Fibroblast of gingiva (primary cell): ENCODE results near the gene SDHAF4.
"Not testable (repeated sequence)": the region's sequence is repeated elsewhere in the genome, so short reads cannot be mapped to it uniquely, and the experiment has no call there.

Source experiments
- DNase-seq: peaks from one replicate; pipeline ENCODE4 v3.0.0-alpha.2; 2011; ENCODE audit warnings: low read depth

The SDHAF4 gene

DNA sequence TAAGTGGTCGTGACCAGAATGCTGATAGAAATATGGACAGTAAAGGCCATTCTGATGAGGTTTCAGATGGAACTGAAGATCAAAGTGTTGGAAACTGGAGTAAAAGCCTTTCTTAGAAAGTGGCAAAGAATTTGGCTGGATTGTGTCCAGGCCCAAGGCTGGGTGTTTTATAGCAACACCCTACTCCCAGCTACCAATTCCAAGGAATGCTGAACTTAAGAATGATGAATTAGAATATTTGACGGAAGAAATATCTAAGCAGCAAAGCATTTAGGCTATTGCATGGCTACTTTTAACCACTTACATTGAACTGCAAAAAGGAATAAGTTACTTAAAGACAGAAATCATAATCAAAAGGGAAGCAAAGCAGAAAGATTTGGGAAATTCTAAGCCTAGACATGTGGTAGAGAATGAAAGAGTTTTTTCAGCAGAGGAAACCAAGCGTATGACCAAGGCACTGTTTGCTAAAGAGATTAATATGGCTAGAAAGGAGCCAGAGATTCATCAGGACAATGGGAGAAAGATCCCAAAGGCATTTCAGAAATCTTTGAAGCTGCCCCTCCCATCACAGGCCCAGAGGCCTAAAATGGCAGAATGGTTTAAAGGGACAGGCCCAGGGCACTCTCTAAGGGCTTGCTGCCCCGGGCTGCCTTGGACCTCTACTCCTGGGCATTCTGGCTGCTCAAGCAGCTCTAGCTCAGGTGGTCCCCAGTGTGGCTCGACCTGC, 25.8 kb downstream of the SDHAF4 start:
- no peak for DNase-seq

DNA sequence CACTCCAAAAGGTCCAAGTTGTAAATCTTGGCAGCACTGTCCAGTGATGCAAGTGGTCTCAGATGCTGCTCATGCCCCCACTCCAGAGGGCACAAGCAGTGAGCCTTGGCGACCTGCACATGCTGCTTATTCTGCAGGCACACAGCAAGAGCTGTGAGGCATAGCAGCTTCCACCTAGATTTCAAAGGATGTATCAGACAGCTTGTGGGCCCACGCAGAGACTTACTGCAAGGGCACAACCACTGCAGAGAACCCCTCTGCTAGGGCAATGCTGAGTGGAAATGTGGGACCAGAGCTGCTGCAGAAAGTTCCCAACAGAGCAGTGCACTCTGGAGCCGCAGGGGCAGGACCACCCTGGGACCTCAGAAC, 26.4 kb downstream of the SDHAF4 start:
- DNase-seq, result no peak

DNA sequence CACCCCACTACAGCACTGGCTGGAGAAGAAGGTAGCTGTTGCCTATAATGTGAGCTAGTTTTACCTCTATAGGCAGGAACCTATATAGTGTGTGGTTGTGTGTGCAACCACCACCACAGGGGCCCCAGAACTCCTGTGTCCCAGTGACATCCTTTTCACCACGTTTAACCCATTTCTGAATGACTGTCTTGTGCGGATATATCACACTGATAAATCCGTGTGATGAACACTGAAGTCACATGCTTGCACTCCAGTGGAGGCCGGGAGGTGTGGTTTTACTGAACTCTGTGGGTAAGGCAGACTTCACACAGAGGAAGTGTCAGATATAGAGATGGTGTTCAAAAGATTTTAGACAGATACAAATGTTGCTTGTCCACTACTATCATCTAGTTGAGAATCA, 32.5 kb downstream of the SDHAF4 start:
- no peak for DNase-seq

DNA sequence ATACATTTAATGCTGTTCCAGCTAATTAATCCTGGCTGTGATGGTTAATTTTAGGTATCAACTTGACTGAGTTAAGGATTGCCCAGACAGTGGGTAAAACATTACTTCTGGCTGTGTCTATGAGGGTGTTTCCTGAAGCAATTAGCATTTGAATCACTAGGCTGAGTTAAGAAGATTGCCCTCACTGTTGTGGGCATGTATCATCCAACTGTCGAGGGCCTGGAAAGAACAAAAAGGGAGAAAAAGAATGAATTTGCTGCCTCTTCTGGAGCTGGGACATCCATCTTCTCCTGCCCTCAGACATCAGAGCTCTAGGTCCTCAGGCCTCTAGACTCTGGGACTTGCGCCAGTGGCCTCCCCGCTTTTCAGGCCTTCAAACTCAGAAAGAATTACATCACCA, 34.3 kb downstream of the SDHAF4 start:
- no peak for DNase-seq

GRCh38 chr6:70604254-70604653, 37.5 kb downstream of the SDHAF4 start:
- no peak for DNase-seq

DNA sequence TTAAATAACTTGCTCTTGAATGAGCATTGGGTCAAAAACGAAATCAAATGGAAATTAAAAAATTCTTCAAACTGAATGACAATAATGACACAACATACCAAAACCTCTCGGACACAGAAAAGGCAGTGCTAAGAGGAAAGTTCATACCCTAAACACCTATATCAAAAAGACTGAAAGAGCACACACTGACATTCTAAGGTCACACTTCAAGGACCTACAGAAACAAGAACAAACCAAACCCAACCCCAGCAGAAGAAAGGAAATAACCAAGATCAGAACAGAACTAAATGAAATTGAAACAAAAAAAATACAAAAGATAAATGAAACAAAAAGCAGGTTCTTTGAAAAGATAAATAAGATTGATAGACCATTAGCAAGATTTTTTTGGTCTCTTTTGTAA, 40.6 kb downstream of the SDHAF4 start:
- DNase-seq, result not testable (repeated sequence)

- DNase-seq, result not testable (repeated sequence)
These were observed 42.5 kb downstream of the SDHAF4 start for GRCh38 chr6:70609181-70609580.

- DNase-seq, result no peak
These were observed 50.1 kb downstream of the SDHAF4 start for GRCh38 chr6:70616728-70617260.

DNA sequence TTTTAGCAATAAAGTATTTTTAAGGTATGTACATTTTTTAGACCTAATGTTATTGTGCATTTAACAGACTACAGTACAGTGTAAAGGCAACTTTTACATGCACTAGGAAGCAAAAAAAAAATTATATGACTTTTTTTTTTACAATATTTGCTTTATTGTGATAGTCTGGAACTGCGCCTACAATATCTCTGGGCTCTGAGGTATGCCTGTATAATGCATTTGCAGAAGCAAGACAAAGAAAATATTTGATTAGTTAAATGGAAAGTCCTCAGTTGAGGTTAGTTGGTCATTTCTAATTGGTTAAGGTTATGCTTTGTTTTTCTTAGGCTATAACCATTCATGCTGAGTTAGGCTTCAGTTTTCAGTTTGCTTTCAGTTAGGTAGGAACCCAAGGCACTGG, 54.0 kb downstream of the SDHAF4 start:
- DNase-seq, result no peak

GRCh38 chr6:70622461-70622860, 55.7 kb downstream of the SDHAF4 start:
- DNase-seq, result no peak

- no peak for DNase-seq
These were observed 58.7 kb downstream of the SDHAF4 start for GRCh38 chr6:70625436-70625835.

DNA sequence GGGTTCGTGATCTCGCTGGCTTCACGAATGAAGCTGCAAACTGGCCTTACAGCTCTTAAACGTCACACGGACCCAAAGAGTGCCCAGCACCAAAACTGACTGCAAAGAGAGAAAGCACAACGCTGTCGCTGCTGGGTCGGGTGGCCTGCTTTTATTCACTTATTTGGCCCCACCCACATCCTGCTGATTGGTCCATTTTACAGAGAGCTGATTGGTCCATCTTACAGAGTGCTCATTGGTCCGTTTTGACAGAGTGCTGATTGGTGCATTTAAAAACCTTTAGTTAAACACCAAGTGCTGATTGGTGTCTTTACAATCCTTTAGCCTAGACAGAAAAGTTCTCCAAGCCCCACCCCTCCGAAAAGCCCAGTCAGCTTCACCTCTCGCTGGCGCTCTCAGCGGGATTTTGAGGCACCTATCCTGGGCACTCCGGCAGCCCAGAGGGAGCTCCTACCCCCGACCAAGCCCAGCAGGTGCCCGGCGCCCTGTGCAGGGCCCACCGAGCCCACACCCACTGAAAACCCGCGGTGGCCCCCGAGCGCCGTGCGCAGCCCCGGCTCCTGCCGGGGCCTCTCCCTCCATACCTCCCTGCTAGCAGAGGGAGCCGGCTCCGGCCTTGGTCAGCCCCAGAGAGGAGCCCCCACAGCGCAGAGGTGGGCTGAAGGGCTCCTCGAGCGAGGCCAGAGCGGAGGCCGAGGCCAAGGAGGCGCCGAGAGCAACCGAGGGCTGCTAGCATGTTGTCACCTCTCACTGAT, 60.9 kb downstream of the SDHAF4 start:
- no peak for DNase-seq

- no peak for DNase-seq
These were observed 63.2 kb downstream of the SDHAF4 start for GRCh38 chr6:70629929-70630328.

DNA sequence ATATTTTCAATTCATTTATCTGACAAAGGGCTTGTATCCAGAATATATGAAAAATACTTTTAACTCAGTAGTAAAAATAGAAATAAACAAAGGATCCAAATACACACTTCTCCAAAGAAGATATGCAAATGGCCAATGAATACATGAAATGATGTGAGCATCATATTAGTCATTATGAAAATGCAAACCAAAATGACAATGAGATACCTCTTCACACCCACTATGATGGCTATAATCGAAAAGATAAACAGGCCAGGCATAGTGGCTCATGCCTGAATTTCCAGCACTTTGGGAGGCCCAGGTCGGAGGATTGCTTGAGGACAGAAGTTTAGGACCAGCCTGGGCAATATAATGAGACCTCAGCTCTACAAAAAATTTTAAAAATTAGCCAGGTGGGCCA, 67.1 kb downstream of the SDHAF4 start:
- no peak for DNase-seq

DNA sequence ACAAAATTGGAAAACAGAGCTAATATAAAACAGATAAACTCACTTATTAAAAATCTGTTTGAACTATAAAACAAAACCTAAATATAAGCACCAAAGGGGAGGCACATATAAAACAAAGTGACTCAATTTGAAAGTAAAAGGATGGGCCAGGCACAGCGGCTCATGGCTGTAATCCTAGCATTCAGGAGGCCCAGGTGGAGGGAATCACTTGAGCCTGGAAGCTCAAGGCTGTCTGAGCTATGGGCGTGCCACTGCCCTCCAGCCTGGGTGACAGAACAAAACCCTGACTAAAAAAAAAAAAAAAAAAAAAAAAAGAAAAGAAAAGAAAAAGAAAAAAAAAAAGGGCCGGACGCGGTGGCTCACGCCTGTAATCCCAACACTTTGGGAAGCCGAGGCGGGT, 69.9 kb downstream of the SDHAF4 start:
- no peak for DNase-seq

GRCh38 chr6:70638468-70638867, 71.7 kb downstream of the SDHAF4 start:
- DNase-seq, result no peak
